GM18951 (cell line): Measurements from ENCODE around the gene CPZ.
"Not testable (repeated sequence)": the region's sequence is repeated elsewhere in the genome, so short reads cannot be mapped to it uniquely, and the experiment has no call there.

Experiments
- POLR2A ChIP-seq: IDR thresholded peaks from 4 replicates; pipeline ENCODE4 v1.6.1; 2011; ENCODE audit warnings: mild to moderate bottlenecking; ENCODE audit not compliant: insufficient read length, insufficient read depth; ENCODE audit errors: extremely low read depth
- in situ Hi-C: fragments of 300-500 bp; cut with MboI; formaldehyde crosslinking; loops from one replicate; pipeline ENCODE4 v1.12.0; 2022; ENCODE audit warnings: low sequenced_read_pairs, mixed read lengths, inconsistent platforms; ENCODE audit not compliant: unreplicated experiment

The CPZ gene

DNA sequence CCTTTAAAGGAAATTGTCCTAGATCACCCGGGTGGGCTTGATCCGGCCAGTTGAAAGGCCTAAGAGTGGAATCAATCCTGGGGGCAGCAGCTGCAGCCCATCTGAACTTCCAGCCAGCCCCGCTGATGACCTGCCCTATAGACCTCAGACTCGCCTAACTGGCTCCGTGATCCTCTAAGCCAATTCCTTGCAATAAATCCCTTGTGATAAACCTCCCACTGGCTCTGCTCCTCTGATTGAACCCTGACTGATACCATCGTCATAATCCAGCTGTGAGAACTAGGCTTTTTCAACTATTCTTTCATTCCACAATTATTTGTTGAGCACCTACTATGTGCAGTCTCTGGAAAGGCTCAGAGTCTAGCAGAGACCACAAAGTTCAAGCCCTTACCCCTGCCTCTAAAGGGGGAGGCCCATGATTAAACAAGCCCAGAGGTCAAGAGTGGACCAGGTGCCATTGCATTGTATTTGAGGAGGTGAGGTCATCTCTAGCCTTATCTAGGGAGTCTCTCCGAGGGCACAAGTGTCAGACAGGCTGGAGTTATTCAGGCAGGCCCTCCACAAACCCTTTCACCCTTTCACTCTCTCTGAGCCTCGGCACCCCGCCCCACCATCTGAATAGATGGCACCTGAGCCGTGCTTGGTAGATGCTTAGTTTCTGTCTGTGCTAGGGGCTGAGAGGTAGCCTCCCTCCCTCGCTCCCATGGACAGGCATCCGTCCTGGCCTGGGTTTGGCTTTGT, 32.9 kb upstream of the CPZ start:
- in situ Hi-C loops: no loop called here
- no peak for TF ChIP-seq POLR2A

- TF ChIP-seq POLR2A: no peak
- in situ Hi-C loops: no loop called here
These were observed 32.1 kb upstream of the CPZ start for GRCh38 chr4:8560265-8561047.

- in situ Hi-C loops: no loop called here
- no peak for TF ChIP-seq POLR2A
These were observed 28.0 kb upstream of the CPZ start for GRCh38 chr4:8564595-8564994.

GRCh38 chr4:8568068-8568668, 24.4 kb upstream of the CPZ start:
- no peak for TF ChIP-seq POLR2A
- in situ Hi-C loops: no loop called here

- in situ Hi-C loops: no loop called here
- no peak for TF ChIP-seq POLR2A
These were observed 22.4 kb upstream of the CPZ start for GRCh38 chr4:8570201-8570600.

GRCh38 chr4:8571702-8572685, 20.6 kb upstream of the CPZ start:
- no peak for TF ChIP-seq POLR2A
- in situ Hi-C loops: no loop called here

DNA sequence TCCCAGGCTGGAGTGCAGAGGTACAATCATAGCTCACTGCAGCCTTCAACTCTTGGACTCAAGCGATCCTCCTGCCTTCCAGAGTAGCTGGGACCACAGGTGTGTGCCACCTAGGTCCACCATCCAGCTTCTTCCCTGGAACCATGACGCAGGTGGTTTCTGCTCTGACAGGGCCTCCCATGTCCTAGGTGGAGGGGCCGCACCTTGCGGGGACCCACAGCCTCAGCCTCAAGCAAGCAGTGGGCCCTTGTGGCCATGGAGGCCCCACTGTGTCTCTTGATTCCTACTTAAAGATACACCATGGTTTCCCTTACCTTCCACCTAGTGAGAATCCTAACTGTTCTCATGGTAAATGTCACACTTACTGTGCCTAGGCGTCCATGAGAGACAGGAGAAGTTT, 19.3 kb upstream of the CPZ start:
- TF ChIP-seq POLR2A: no peak
- in situ Hi-C loops: no loop called here

- in situ Hi-C loops: no loop called here
- TF ChIP-seq POLR2A: no peak
These were observed 17.7 kb upstream of the CPZ start for GRCh38 chr4:8574796-8575370.

GRCh38 chr4:8575457-8575856, 17.1 kb upstream of the CPZ start:
- TF ChIP-seq POLR2A: no peak
- in situ Hi-C loops: no loop called here

DNA sequence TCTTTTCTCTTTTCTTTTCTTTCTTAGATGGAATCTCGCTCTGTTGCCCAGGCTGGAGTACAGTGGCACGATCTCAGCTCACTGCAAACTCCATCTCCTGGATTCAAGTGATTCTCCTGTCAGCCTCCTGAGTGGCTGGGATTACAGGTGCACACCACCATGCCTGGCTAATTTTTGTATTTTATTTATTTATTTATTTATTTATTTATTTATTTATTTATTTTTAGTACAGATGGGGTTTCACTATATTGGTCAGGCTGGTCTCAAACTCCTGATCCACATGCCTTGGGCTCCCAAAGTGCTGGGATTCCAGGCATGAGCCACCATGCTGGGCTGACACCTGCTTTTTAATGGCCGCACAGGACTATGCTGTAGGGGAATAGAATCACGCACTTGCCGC, 16.0 kb upstream of the CPZ start:
- in situ Hi-C loops: not testable (repeated sequence)

GRCh38 chr4:8577046-8577445, 15.5 kb upstream of the CPZ start:
- in situ Hi-C loops: no loop called here
- TF ChIP-seq POLR2A: no peak

- in situ Hi-C loops: no loop called here
- TF ChIP-seq POLR2A: no peak
These were observed 14.6 kb upstream of the CPZ start for GRCh38 chr4:8577972-8578371.
